SK-N-SH (cell line): Measurements from ENCODE around the gene SMG7. TPM values are rescaled to one million over a fixed set of nuclear protein-coding genes. Genes with fewer than 3 reads are reported as not detected.

Experiments used
- CTCF ChIA-PET: fragments of 300-600, 350-600 bp; formaldehyde crosslinking; extraction: SDS; loops from one replicate; lab custom pipeline; 2021; lab: Yijun Ruan, JAX
- POLR2A ChIA-PET: fragments of 350-600 bp; sonication (Branson Sonifier 250); formaldehyde crosslinking; extraction: SDS; loops from one replicate; lab custom pipeline; 2020; ENCODE audit warnings: antibody characterized with exemption, inconsistent platforms; lab: Yijun Ruan, JAX
- DNase-seq: peaks from one replicate; pipeline ENCODE4 v3.0.0; 2012
- H2AFZ ChIP-seq: fragments of 200-600 bp; sonication (generic); 2 replicates; pipeline ENCODE4 v1.8.1; 2016; ENCODE audit warnings: antibody characterized with exemption, mild to moderate bottlenecking, low read depth
- H3F3A ChIP-seq: fragments of 200-600 bp; sonication (generic); replicated peaks from 2 replicates; pipeline ENCODE3; 2016; ENCODE audit warnings: antibody characterized with exemption, mild to moderate bottlenecking; ENCODE audit not compliant: insufficient read depth
- H3K27ac ChIP-seq, 2 experiments: fragments of 200-500 bp in 1 of 2; fragments of 200-600 bp in 1 of 2; sonication (Bioruptor generic) in 1 of 2; sonication (generic), shearing (Covaris generic) in 1 of 2; 2 replicates each; pipeline versions ENCODE4 v1.5.1 to v1.6.1; 2014 to 2016; ENCODE audit warnings: low read depth in 2 of 2, inconsistent platforms in 1 of 2, low read length in 1 of 2, mild to moderate bottlenecking in 1 of 2, mixed read lengths in 1 of 2
- H3K27me3 ChIP-seq: fragments of 200-600 bp; sonication (generic), shearing (Covaris generic); 2 replicates; pipeline ENCODE4 v1.6.1; 2016; ENCODE audit warnings: mixed run types; ENCODE audit not compliant: insufficient read depth
- H3K36me3 ChIP-seq, 2 experiments: fragments of 200-500 bp in 1 of 2; fragments of 200-600 bp in 1 of 2; sonication (Bioruptor generic) in 1 of 2; sonication (generic) in 1 of 2; replicated peaks in 1 of 2; 2 replicates each; pipeline versions ENCODE3 to v1.5.1; 2014 to 2016; ENCODE audit warnings: low read length in 1 of 2, mild to moderate bottlenecking in 1 of 2; ENCODE audit not compliant: insufficient read depth in 2 of 2, control insufficient read depth in 1 of 2
- H3K4me1 ChIP-seq, 2 experiments: fragments of 200-500 bp in 1 of 2; fragments of 200-600 bp in 1 of 2; sonication (Bioruptor generic) in 1 of 2; sonication (generic), shearing (Covaris generic) in 1 of 2; 2 replicates each; pipeline versions ENCODE4 v1.5.1 to v1.6.1; 2014 to 2016; ENCODE audit warnings: low read depth in 1 of 2, low read length in 1 of 2, mixed run types in 1 of 2; ENCODE audit not compliant: insufficient read depth in 2 of 2, control insufficient read depth in 1 of 2
- H3K4me2 ChIP-seq: fragments of 200-600 bp; sonication (generic), shearing (Covaris generic); 2 replicates; pipeline ENCODE4 v1.6.1; 2017; ENCODE audit warnings: mixed run types
- H3K4me3 ChIP-seq, 2 experiments: fragments of 200-500 bp in 1 of 2; fragments of 200-600 bp in 1 of 2; sonication (Bioruptor generic) in 1 of 2; sonication (generic), shearing (Covaris generic) in 1 of 2; 2 replicates each; pipeline versions ENCODE4 v1.5.1 to v1.8.1; 2014 to 2016; ENCODE audit warnings: low read depth in 2 of 2, inconsistent platforms in 1 of 2, low read length in 1 of 2, mild to moderate bottlenecking in 1 of 2, mixed read lengths in 1 of 2, moderate library complexity in 1 of 2
- H3K79me2 ChIP-seq: fragments of 200-600 bp; sonication (generic); 2 replicates; pipeline ENCODE4 v1.8.1; 2017; ENCODE audit warnings: mild to moderate bottlenecking; ENCODE audit not compliant: insufficient read depth
- H3K9ac ChIP-seq: fragments of 200-600 bp; sonication (generic); 2 replicates; pipeline ENCODE4 v1.6.1; 2017; ENCODE audit warnings: mixed run types
- H3K9me2 ChIP-seq: fragments of 200-600 bp; sonication (generic); 2 replicates; pipeline ENCODE4 v1.6.1; 2017; ENCODE audit warnings: mixed run types
- H3K9me3 ChIP-seq: fragments of 200-600 bp; sonication (generic); 2 replicates; pipeline ENCODE4 v1.6.1; 2017; ENCODE audit warnings: mixed run types, mild to moderate bottlenecking, moderate library complexity
- H4K20me1 ChIP-seq: fragments of 200-600 bp; sonication (generic); 2 replicates; pipeline ENCODE4 v1.6.1; 2017; ENCODE audit warnings: mild to moderate bottlenecking, mixed run types; ENCODE audit not compliant: insufficient read depth
- CTCF ChIP-seq: fragments of 200-600 bp; sonication (generic); IDR thresholded peaks from 2 replicates; pipeline ENCODE4 v1.6.1; 2017; ENCODE audit warnings: antibody characterized with exemption, mild to moderate bottlenecking, moderate library complexity
- ELF1 ChIP-seq: IDR thresholded peaks from 2 replicates; pipeline ENCODE4 v1.4.0; 2012
- EP300 ChIP-seq, 2 experiments: IDR thresholded peaks; 2 replicates each; pipeline versions ENCODE4 v1.4.0 to v1.6.1; 2012; ENCODE audit warnings: borderline replicate concordance in 1 of 2, low read depth in 1 of 2, low read length in 1 of 2
- EZH2phosphoT487 ChIP-seq: fragments of 200-600 bp; sonication (generic); IDR thresholded peaks from 2 replicates; pipeline ENCODE4 v1.6.1; 2017; ENCODE audit warnings: low read depth, mixed run types, mild to moderate bottlenecking, antibody characterized with exemption, moderate library complexity, borderline replicate concordance
- FOXM1 ChIP-seq: IDR thresholded peaks from 2 replicates; pipeline ENCODE4 v1.4.0; 2012; ENCODE audit warnings: low read depth, mild to moderate bottlenecking
- GABPA ChIP-seq: IDR thresholded peaks from 2 replicates; pipeline ENCODE4 v1.4.0; 2012; ENCODE audit warnings: low read depth, mild to moderate bottlenecking
- GATA2 ChIP-seq: sonication (generic); formaldehyde crosslinking; IDR thresholded peaks from 2 replicates; pipeline ENCODE4 v1.5.0; 2020; ENCODE audit warnings: mild to moderate bottlenecking, missing genetic modification reagents
- IRF3 ChIP-seq: fragments of 150-350 bp; IDR thresholded peaks from 2 replicates; pipeline ENCODE4 v1.6.1; 2016; ENCODE audit warnings: mild to moderate bottlenecking, low read depth, low read length
- MAX ChIP-seq: IDR thresholded peaks from 2 replicates; pipeline ENCODE4 v1.4.0; 2012; ENCODE audit warnings: low read depth
- MXI1 ChIP-seq: IDR thresholded peaks from 2 replicates; pipeline ENCODE4 v1.6.1; 2012; ENCODE audit warnings: mild to moderate bottlenecking, low read depth, low read length, improper control_type of control experiment
- NFIC ChIP-seq: IDR thresholded peaks from 2 replicates; pipeline ENCODE4 v1.4.0; 2012; ENCODE audit warnings: borderline replicate concordance
- POLR2AphosphoS5 ChIP-seq: IDR thresholded peaks from 2 replicates; pipeline ENCODE4 v1.6.1; 2012; ENCODE audit warnings: low read depth, low read length
- RCOR1 ChIP-seq: fragments of 150-350 bp; IDR thresholded peaks from 2 replicates; pipeline ENCODE4 v1.6.1; 2017; ENCODE audit warnings: antibody characterized with exemption, low read length
- SIN3A ChIP-seq: IDR thresholded peaks from 2 replicates; pipeline ENCODE4 v1.6.1; 2012; ENCODE audit warnings: low read depth, mild to moderate bottlenecking, low read length, moderate library complexity, borderline replicate concordance
- SMC3 ChIP-seq: IDR thresholded peaks from 2 replicates; pipeline ENCODE4 v1.6.1; 2012; ENCODE audit warnings: low read depth, low read length, improper control_type of control experiment
- TAF1 ChIP-seq: IDR thresholded peaks from 2 replicates; pipeline ENCODE4 v1.6.1; 2012; ENCODE audit warnings: low read depth, mild to moderate bottlenecking, low read length, moderate library complexity, borderline replicate concordance
- TCF12 ChIP-seq: IDR thresholded peaks from 2 replicates; pipeline ENCODE4 v1.4.0; 2012
- USF1 ChIP-seq: IDR thresholded peaks from 2 replicates; pipeline ENCODE4 v1.4.0; 2012; ENCODE audit warnings: low read depth, borderline replicate concordance
- YY1 ChIP-seq: IDR thresholded peaks from 2 replicates; pipeline ENCODE4 v1.4.0; 2012; ENCODE audit warnings: low read depth, mild to moderate bottlenecking
- ZBTB33 ChIP-seq: IDR thresholded peaks from 2 replicates; pipeline ENCODE4 v1.4.0; 2012; ENCODE audit warnings: low read depth, borderline replicate concordance
- WGBS: methylation state at CpG from one replicate; pipeline ENCODE4 v1.1.6; 2017; ENCODE audit warnings: low lambda C conversion rate; 5-methylcytosine and 5-hydroxymethylcytosine counted together
- polyA plus RNA-seq, 3 experiments: library from polyadenylated mRNA; depleted of rRNA; stranded (reverse); fragments of >200 nt; gene quantifications; 2 replicates each; pipeline ENCODE4 v1.2.3, GENCODE V29; 2012

Gene SMG7
- polyA plus RNA-seq, 1 of the 3 experiments (the other 2 are of a cell fraction) = 19.8 TPM

- Histone ChIP-seq H3K9me2 (no peaks in the 10 kb centered on the region), H3K9me3 (no peaks in the 10 kb centered on the region), H3K36me3 (no peaks in the 10 kb centered on the region), H3K4me2 (no peak overlapping the region), H3K27me3 (no peaks in the 10 kb centered on the region), H2AFZ (no peak overlapping the region; the same call in 1 of the 2 replicates), H3K4me3 (no peak overlapping the region), H3K4me1 (no peaks in the 10 kb centered on the region), H3K27ac (no peak overlapping the region), H3F3A (no peaks in the 10 kb centered on the region), H4K20me1 (no peaks in the 10 kb centered on the region), H3K9ac (no peak overlapping the region), H3K79me2 (no peaks in the 10 kb centered on the region)
- no peak for TF ChIP-seq ELF1
- no peak for TF ChIP-seq TCF12
- no peak for TF ChIP-seq SMC3
- TF ChIP-seq ZBTB33 = no peak
- TF ChIP-seq RCOR1 = no peak
- no peak for TF ChIP-seq NFIC
- TF ChIP-seq IRF3 = no peak
- no peak for TF ChIP-seq MXI1
- no peak for TF ChIP-seq POLR2AphosphoS5
- no peak for TF ChIP-seq EP300 (IDR thresholded peaks at IDR 0.05; ENCODE audit: borderline replicate concordance in 1 of 2, low read depth in 1 of 2, low read length in 1 of 2)
- TF ChIP-seq GATA2 (CRISPR knock-in tag) = no peak
- TF ChIP-seq MAX = no peak
- TF ChIP-seq EZH2phosphoT487 = no peak
- no peak for TF ChIP-seq USF1
- no peak for TF ChIP-seq YY1
- no peak for DNase-seq
- CTCF ChIA-PET = interaction anchor here (1.5 kb wide), 1 partner anchor 46 kb away, joined by 4 read pairs; no protein-coding TSS in a partner anchor
- POLR2A ChIA-PET = no interaction called here
Measured at GRCh38 chr1:183588827-183589226, 116.5 kb downstream of the SMG7 start.

GRCh38 chr1:183589384-183589783 is 117.1 kb downstream of the SMG7 start:
- ChIA-PET CTCF (interaction anchor here (1.5 kb wide), 1 partner anchor 45 kb away, joined by 4 read pairs; no protein-coding TSS in a partner anchor), POLR2A (no interaction called here)
- Histone ChIP-seq H3K4me1 (no peaks in the 10 kb centered on the region), H3K4me3 (no peak overlapping the region), H3K36me3 (no peaks in the 10 kb centered on the region), H3K9ac (no peak overlapping the region), H3K4me2 (no peak overlapping the region), H3K27me3 (no peaks in the 10 kb centered on the region), H3F3A (no peaks in the 10 kb centered on the region), H3K27ac (no peak overlapping the region), H2AFZ (no peak overlapping the region; the same call in 1 of the 2 replicates), H3K9me3 (no peaks in the 10 kb centered on the region), H4K20me1 (no peaks in the 10 kb centered on the region), H3K9me2 (no peaks in the 10 kb centered on the region), H3K79me2 (no peaks in the 10 kb centered on the region)
- no peak for DNase-seq
- WGBS = 80% methylated on average over 5 of the region's 5 CpGs
- TF ChIP-seq EP300 (IDR thresholded peaks at IDR 0.05; ENCODE audit: borderline replicate concordance in 1 of 2, low read depth in 1 of 2, low read length in 1 of 2) (no peak), USF1 (no peak), CTCF (no peak), FOXM1 (no peak), TAF1 (no peak), MXI1 (no peak), GABPA (no peak), SIN3A (no peak), SMC3 (no peak), IRF3 (no peak)
